HG03457 (cell line): ENCODE data around the gene TC2N.
"Not testable (repeated sequence)": the region's sequence is repeated elsewhere in the genome, so short reads cannot be mapped to it uniquely, and the experiment has no call there.

Source experiments
- ATAC-seq: cut with Tn5 transposase; IDR thresholded peaks from one replicate; pipeline ENCODE4 v1.9.1; 2021; ENCODE audit warnings: moderate number of reproducible peaks; ENCODE audit not compliant: unreplicated experiment

TC2N gene

DNA sequence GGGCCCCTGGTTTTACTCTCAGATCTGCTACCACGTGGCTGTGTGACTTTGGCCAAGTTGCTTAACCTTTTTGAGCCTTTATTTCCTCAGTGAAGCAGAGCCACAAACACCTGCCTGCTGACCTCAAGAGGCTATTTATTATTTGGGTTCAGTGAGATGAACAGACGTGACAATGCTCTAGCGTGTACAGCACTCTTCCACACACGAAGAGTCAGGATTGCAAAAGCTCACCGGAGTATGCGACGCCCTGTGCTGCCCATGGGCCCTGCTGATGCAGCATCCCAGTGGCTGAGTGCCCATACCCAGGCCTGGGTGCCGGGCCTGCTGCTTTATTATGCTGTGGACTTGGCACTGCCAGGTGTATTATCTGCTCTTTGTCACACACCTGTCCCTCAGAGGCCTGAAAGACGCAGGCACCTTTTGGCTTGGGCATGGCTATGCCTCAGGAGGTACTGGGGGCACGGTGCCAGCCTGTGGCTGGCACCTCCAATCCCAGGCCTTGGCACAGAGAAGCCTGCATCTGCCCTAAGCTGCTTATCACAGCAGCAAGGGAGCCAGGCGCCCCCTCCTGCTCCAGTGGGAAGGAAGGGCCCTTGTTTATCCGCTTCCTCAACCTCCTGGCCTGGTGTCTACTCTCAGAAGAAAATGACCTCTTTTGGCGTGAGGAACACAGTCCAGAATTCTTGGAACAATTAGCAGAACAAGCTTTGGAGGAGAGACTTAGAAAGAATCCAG is 22.3 kb upstream of the TC2N start:
- no peak for ATAC-seq

DNA sequence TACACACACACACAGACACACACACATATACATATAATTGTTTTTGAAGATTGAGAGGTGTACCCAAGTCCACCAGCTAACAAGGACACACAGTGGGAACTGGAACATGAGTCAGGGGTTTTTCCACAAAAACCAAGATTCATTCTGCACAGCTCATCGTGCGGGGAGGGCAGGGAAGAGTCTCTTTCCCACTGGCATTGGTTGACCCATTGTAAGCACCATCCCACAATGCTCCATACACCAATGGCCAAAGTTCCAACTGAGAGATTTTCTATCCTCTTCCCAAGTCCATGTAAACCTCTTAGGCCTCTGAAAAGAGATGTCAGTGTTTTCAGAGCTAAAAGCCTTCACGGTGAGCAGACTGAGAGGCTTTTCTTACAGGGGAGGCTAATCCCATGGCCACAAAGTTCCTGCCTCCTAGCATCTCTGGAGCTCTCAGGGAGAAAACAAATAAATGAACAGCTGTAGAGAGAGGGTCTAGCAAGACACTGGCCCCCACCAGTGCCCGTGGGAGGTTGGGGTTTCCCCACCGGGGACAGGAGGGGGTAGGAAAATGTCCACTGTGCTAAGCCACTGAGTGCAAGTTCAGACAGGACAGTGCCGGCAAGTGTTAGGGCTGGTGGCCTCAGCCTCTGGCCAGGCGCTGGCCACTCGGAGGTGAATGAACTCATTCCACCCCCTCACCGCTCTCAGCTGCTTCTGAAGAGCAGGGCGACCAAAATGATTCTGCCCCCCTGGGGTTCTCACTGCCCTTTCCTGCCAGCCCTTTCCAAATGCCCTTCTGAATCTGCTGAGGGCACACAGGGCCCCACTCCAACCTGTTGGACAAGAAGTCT is 21.5 kb upstream of the TC2N start:
- no peak for ATAC-seq

DNA sequence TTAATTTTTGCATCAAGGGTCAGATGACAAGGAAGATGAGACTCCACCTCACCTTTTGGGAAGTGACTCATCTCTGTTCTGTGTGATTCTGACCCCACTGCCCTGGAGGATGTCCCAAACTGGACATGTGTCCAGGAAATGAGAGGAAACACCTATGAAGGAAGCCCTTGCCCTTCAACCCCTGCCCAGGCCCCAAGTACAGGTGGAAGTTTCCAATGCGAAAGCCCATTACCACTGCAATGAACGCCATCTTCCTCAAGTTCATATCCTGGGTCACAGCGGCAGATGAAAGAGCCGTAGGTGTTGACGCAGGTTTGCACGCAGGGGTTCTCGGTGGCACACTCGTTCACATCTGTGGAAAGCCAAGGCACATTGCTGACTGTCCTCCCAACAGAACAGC is 19.6 kb upstream of the TC2N start:
- ATAC-seq = no peak

DNA sequence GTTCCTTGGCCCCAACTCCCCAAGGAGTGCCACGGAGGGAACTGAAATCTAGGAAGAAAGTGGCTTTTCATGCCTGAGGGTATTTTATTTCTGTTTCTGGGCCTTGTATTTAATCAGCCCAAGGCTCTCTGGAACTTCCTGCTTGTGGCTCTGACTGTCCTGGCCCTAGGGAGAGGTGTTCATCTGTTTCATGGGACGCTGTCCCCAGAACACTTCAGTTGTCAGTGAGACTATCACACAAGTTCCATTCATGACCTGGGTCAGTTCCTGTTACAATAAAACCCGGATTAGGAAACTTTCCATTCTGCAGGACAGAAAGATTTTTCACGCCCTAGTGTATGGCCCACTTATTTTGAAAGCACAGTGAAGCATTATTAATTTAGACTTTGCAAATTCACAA is 18.5 kb upstream of the TC2N start:
- no peak for ATAC-seq

DNA sequence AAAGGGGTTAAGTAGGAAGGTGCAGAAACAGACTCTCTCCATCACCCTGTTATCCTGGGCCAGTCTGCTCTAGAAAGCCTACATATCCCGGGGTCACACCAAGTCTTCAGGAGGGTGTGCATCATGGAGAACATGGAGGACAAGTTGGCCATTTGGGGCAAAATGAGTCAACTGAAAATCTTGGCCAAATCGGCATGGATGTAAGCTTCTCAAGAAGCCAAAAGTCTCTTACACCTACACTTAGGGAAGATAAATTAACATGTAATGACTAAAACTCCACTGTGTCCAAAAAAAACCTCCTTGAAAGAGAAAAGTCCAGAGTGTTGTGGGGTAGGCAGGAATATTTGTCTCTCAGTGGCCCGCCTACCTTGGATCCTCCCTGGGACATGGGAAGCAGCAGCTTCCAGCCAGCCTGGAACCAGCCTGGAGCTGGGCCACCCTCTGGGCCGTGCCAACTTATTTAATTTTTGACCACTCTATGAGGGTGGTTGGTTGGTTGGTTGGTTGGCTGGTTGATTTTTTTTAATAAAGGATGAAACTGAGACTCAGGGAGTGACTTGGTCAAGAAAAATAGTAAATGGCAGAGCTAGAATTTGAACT is 17.9 kb upstream of the TC2N start:
- no peak for ATAC-seq

DNA sequence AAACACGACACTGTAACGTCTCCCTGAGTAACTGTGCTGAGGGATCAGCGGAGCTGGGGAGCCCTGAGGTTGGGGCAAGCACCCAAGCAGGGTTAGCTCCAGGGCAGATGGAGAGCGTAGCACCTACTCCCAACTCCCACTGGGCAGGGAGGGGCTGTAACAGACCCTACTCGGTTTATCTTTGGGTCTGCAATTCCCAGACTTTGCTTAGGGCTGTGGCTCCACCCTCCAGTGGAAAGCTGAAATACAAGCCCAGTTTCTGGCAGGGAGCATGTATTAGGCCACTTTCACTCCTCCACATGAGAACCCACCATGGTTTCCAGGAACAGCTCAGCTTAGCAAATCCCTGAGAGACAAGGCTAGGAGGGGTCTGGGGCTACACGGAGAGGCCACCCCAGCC is 17.3 kb upstream of the TC2N start:
- ATAC-seq = no peak

DNA sequence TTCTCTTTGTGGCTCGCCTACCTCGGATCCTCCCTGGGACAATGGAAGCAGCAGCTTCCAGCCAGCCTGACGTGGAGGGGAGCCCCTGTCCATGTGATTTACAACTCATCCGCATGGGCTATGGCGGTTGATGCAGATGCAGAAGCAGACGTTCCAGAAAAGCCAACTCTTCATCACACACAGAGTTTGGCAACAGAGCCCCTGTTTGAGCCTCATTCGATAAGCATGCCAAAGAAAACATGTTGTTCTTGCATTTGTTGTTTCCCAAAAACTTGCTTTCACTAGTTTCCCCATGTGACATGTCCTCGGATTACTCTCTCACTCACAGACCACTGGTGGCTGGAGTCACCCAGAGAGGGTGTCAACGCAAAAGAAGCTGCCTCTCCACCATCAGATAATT is 16.4 kb upstream of the TC2N start:
- no peak for ATAC-seq

DNA sequence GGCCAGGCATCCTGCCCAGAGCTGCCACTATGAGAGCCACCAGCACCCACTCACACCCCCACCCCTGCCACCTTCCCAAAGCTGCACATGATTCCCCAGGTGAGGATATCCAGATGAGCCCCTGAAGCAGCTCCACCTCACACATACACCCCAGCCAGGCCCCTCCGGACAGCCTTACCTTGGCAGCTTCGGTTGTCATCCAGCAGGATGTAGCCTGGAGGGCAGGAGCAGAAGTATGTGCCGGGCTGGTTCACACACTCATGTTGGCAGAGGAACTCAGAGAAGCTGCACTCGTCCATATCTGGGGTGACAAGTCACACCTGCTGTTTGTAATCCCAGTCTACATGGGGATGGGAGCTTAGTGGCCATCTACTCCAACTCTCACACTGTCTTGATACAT is 15.4 kb upstream of the TC2N start:
- no peak for ATAC-seq

DNA sequence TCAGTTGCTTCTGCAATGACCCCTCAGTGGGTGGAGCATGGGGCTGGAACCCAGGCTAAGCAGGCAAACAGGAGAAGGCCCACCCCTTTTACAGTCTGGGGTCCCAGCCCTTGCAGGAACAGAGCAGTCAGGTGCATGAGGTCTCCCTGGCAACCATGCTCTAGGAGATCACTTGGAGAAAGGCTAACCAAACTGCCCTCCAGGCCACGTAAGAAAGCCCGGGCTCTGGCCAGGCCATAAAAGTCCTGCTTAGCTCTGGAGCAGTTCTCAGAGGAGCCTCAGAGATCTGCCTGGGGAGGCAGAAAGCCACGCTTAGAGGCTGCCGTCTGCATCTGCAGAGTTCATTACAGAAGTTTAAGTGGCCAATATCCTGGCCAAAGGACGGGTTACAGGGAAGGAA is 15.0 kb upstream of the TC2N start:
- ATAC-seq = no peak

DNA sequence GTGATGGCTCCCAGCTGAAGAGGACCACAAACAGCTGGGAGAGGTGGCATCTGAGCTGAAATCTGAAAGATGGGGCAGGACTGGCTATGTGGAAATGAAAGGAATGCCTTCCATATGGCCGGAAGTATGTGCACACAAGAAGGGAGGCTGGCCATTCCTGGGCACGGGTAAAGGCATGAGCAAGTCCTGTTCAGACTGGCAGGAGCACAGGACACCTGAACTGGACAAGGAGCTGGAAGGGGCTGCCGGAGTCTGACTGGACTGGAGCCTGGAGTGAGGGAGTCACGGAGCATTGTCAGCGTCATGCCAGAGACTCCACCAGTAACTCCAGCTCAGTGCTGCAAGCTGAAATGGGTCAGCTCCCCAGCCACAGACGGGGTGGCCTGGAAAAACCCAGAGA is 11.9 kb upstream of the TC2N start:
- no peak for ATAC-seq

DNA sequence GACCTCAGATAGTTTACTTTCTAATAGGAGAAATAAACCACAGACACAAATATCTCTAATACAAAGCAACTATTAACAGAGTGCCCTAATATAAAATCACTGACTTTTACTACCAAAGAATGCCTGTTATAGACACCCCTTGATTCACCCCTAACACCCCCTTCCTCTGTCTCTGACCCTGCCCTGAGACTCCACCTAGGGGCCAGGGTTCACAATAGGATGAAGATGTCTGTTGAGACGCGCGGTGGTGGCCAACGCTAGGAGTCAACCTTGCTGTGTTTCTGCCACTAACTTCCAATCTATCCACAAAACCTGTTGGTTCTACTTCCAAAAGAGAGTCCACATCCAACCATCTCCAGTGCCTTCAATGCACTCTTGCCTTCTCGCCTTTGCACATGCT is 10.9 kb upstream of the TC2N start:
- ATAC-seq = no peak

DNA sequence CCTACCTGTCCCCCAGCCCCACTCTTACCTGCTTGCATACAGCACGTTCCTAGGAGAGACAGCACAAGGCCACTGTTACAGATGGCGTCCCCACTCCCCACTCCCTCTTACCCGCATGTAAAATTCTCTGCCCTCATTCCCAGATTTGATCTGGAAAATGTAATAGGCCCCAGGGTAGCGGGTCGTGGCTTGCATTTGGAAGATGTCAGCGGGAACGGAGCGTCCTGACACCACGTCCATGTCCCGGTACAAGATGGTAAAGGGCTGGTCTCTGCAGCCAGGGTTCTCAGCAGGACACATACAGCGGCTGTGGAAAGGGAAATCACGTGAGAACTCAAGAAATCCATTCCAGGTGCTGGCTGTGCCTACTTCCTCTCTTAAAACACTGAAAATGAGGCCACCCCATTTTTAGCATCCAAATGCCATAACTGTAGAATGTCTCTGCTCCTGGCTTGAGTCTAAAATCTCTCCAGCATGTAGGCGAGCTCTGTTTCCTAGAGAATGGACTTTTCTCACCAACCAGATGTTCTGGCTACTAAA is 10.1 kb upstream of the TC2N start:
- ATAC-seq = no peak

DNA sequence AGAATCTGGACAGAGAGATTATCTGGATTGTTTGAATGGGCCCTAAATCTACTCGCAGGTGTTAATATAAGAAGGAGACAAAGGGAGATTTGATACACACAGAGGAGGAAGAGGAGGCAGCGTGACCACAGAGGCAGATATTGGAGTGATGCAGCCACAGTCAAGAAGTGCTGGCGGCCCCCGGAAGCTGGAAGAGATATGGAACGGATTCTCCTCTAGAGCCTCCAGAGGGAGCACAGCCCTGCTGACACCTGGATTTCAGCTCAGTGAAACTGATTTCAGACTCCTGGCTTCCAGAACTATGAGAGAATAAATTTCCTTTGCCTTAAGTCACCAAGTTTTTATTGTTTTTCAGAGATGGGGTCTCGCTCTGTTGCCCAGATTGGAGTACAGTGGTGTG is 9.2 kb upstream of the TC2N start:
- no peak for ATAC-seq

DNA sequence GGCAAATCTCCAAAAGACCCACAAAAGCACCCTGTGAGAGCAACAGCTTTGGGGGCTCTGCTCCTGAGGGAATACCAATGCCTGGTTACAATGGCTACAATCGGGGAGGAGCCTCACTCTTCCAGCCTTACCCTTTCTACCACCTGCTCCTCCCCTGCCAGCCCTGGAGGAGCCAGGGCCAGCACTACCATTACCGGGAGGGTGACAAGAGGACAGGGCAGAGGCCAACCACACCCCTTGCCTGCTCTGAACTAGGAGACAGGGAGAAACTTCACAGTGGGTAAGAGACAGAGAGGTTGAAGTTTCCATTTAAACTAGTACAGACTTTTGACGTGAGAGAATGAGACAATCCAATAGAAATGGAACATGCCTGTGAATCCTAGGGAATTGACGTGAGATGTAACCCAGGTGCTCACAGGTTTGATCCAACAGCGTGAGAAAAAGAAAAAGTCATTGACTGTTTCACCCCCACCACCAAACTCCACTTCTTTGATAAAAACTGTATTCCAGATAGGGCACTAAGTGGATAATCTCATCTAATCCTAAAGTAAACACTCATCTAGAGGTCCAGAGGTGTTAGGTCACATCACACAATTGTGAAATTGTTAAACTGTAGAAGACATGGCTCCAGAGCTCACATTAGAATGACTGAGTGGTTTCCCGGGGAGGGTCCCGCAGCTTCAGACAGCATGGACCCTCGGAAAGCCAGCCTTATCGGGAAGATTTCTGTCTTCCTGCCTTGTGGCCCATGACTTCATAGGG is 8.4 kb upstream of the TC2N start:
- no peak for ATAC-seq

DNA sequence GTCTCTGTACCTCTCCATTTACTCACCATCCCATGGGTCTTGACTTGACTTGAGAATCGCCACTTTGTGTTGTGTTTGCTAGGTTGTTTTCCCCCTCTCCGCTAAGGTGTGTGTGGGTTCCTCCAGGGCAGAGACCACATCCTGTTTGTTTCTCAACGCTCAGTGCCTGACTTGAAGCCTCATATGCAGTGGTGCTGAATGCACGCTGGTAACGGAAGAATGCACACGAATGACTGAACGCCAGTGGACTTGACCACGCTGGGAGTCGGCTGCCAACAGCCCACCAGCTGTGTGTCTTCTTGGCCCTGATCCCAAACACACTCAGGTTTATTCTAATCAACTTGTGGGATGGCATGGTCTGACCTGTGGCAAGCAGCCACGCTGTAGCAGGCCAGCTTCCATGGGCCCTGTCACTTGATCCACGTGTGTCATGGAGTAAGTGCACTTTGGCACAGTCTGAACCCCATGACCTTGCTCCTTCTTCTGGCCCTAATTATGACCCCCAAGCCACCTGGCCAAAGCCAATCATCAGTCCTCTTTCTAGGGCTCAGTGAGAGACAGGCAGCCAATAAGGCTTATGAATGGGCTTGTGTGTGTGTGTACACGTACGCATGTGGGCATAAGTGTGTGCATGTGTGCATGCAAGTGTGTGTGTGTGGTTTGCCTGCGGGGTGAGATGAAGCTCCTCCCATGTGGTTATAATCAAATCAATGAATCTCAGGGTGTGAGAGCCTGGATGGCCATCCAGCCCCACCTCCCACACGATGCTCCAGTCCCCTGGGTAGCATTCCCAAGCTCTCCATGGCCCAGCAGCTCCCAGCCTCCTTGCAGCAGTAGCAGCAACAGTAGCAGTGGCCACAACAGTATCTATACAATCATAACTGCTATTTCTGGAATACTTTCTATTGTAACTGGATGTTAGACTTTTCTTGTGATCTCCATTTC is 6.4 kb upstream of the TC2N start:
- ATAC-seq = peak; percentile 57

DNA sequence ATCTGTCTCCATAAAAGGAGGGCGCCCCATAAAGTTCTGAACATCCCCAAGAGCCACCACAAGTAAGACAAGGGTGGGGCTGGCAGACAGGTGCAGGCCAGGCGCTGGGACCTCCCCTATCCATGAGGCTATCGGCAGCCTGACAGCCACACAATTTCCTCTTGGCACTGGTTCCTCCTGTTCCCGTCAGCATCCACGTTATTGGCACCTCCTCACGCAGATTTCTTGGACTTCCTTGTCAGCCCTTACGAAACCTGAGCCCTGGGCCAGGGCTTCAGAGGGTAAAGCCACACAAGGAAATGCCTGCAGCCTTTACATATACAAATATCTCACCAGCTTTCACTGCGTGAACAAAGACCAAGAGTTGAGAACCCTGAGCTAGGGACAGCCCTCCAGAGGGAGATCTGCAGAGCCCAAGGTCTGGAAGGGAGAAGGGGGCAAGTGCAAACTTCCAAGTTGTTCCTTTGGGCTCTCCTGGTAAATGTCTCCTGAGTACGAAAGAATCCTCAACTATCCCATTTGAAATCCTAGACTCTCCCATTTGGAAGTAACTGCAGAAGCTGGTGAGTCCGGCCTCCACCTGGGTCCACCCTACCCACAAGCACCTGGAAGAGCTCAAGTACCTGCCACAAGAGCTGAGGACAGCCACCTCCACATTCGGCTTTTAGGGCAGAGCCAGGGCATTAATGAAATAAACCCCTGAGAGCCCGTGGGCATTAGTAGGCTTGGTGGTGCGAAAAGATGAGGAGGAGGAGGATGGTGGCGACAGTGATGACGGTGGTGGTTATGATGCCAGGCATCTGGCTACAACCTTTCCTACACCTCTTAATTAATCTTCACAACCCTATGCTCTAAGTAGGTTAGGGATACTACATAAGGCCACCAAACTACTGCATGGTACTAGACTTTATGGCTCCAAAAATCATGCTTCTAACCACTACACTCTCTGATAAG is 5.5 kb upstream of the TC2N start:
- ATAC-seq = peak; percentile 16

DNA sequence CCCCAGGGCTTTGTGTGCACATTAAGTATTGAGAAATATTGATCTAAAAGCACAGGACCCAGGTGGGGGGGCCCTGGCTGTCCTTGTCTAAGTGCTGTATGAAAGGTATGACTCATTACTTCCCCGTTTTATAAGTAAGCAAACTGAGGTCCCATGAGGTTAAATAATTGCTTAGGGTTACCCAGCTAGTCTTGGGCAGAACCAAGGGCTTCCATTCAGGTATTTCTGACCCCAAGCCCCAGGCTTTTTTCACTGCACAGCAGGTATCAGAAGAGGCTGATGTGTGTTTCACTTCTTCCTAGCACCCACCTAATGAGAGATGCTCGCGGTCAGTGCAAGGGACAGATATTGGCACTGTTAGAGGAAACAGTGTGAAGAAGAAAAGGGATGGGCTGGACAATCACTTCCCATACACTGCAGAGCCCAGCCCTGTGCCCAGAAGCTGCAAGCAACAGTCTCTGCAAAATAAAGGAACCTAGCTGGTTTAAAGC is 4.7 kb upstream of the TC2N start:
- ATAC-seq = peak; percentile 49

DNA sequence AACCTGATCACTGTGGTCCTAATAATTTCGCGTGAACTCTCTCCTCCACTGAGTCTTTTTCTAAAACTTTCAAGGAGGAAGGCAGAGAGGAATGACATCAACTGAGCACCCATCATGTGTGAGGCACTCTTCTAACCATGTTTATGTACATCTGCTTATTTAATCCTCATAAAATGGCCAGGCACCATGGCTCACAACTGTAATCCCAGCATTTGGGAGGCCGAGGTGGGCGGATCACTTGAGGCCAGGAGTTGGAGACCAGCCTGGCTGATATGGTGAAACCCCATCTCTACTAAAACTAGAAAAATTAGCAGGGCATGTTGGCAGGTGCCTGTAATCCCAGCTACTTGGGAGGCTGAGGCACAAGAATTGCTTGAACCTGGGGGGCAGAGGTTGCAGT is 4.1 kb upstream of the TC2N start:
- ATAC-seq = not testable (repeated sequence)

DNA sequence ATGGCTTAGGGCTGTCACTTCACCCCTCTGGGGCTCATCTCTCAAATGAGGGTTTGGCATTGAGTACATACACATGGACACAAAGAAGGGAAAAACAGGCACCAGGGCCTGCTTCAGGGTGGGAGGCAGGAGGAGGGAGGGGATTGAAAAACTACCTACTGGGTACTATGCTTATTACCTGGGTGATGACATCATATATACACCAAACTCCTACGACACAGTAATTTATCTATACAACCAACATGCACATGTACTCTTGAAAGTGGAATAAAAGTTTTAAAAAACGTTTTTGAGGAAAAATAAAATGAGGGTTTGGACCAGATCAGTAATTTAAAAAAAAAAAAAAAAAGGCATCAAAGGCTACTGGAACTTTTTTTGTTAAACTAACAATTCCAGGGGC is 3.6 kb upstream of the TC2N start:
- no peak for ATAC-seq
